Measurements from ENCODE around the gene SERPINA12. TPM values are rescaled to one million over a fixed set of nuclear protein-coding genes. Genes with fewer than 3 reads are reported as not detected.
A peak's percentile ranks its signal among the peaks of the same experiment; 100 is the strongest.

Gene SERPINA12
- total RNA-seq, 1 experiment from 2014 or later: not detected

DNA sequence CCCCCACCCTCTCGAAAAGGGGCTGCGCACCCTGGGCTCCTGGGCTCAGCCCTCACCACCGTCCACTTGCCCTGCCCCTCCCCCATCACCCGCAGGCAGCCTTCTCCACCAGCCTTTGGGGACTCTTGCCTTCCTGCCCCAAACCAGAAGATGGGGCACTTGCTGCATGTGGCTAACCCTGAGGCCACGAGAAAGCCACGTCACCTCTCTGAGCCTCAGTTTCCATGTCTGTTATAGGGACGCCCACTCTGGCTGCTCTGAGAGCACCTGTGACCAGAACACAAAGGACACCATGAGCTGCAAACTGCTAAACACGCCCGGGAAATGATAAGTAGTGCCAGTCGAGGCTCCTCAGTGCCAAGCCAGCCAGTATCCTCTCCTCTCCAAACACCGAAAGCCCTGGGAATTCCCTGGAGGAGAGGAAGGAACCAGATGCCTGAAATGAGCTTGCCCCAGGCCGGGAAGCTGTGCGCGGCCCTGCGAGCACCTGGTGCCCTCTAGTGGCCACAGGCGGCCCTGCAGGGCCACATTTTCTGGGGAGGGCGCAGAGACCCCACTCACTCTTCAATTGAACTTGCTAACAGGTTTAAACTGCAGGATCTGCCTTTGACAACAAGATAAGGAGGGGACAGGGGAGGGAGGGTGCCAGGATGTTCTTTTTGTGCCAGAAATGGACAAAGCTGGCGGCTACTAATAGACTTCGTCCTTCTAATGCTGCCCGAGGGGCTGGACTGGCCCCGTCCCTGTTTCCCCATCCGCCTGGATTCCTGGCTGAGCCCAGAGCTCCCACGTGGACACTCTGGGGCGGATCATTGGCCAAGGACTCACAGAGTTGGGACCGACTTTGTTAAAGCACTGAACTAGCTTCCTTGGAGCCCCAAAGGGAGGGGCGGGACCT lies 23.1 kb downstream of the SERPINA12 start (continued):
- no peak for TF ChIP-seq IRF2 (CRISPR knock-in tag; IDR thresholded peaks at IDR 0.05; ENCODE audit: borderline replicate concordance, low read depth)
- TF ChIP-seq, protein P1, sequence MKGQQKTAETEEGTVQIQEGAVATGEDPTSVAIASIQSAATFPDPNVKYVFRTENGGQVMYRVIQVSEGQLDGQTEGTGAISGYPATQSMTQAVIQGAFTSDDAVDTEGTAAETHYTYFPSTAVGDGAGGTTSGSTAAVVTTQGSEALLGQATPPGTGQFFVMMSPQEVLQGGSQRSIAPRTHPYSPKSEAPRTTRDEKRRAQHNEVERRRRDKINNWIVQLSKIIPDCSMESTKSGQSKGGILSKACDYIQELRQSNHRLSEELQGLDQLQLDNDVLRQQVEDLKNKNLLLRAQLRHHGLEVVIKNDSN (CRISPR knock-in tag; IDR thresholded peaks at IDR 0.05): peak; percentile 82
- TF ChIP-seq, protein P2, sequence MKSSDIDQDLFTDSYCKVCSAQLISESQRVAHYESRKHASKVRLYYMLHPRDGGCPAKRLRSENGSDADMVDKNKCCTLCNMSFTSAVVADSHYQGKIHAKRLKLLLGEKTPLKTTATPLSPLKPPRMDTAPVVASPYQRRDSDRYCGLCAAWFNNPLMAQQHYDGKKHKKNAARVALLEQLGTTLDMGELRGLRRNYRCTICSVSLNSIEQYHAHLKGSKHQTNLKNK (CRISPR knock-in tag; IDR thresholded peaks at IDR 0.05): no peak
- TF ChIP-seq, protein P3, sequence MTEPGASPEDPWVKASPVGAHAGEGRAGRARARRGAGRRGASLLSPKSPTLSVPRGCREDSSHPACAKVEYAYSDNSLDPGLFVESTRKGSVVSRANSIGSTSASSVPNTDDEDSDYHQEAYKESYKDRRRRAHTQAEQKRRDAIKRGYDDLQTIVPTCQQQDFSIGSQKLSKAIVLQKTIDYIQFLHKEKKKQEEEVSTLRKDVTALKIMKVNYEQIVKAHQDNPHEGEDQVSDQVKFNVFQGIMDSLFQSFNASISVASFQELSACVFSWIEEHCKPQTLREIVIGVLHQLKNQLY (CRISPR knock-in tag; IDR thresholded peaks at IDR 0.05): no peak
- TF ChIP-seq, protein P4, sequence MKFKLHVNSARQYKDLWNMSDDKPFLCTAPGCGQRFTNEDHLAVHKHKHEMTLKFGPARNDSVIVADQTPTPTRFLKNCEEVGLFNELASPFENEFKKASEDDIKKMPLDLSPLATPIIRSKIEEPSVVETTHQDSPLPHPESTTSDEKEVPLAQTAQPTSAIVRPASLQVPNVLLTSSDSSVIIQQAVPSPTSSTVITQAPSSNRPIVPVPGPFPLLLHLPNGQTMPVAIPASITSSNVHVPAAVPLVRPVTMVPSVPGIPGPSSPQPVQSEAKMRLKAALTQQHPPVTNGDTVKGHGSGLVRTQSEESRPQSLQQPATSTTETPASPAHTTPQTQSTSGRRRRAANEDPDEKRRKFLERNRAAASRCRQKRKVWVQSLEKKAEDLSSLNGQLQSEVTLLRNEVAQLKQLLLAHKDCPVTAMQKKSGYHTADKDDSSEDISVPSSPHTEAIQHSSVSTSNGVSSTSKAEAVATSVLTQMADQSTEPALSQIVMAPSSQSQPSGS (CRISPR knock-in tag; IDR thresholded peaks at IDR 0.05; ENCODE audit: borderline replicate concordance, low read depth): no peak
- peak; percentile 9; the same call in 1 of the 2 replicates for TF ChIP-seq ETV6 (CRISPR knock-in tag; IDR thresholded peaks at IDR 0.05)

DNA sequence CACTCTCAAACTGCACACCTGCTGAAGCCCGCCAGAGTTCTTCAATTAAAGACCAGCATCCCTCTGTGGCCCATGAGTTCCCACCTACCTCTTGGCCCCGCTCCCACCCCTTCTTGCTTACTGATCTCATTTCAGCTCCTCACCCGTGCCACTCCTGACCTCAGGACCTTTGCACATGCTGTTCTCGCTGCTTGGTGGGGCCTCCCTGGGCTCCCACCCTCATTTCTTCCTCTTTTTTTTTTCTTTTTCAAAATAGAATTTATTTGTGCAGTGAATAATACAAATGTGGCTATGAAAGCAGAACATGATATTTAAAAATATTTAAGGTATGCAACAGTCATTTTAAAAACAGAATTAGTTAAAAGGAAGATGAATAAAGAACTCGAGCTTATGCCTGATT lies 24.8 kb downstream of the SERPINA12 start:
- no peak overlapping the region for H3K27ac Mint-ChIP-seq
- H3K9me3 Mint-ChIP-seq: peaks cover 3% of the 10 kb centered on the region; the same call in 1 of the 2 replicates
- ChIA-PET POLR2A (no interaction called here), CTCF (interaction anchor here (1.0 to 4.4 kb wide), 5 partner anchors 15 to 65 kb away, joined by 3 to 264 read pairs (median 74); no protein-coding TSS in a partner anchor)
- TF ChIP-seq, protein P2 (CRISPR knock-in tag; IDR thresholded peaks at IDR 0.05): no peak
- TF ChIP-seq, protein P5, sequence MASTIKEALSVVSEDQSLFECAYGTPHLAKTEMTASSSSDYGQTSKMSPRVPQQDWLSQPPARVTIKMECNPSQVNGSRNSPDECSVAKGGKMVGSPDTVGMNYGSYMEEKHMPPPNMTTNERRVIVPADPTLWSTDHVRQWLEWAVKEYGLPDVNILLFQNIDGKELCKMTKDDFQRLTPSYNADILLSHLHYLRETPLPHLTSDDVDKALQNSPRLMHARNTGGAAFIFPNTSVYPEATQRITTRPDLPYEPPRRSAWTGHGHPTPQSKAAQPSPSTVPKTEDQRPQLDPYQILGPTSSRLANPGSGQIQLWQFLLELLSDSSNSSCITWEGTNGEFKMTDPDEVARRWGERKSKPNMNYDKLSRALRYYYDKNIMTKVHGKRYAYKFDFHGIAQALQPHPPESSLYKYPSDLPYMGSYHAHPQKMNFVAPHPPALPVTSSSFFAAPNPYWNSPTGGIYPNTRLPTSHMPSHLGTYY (CRISPR knock-in tag; IDR thresholded peaks at IDR 0.05): no peak
- TF ChIP-seq ZNF416 (CRISPR knock-in tag; IDR thresholded peaks at IDR 0.05) (no peak), GABPB1 (CRISPR knock-in tag; IDR thresholded peaks at IDR 0.05) (no peak), NR3C1 (CRISPR knock-in tag; conservative IDR thresholded peaks at IDR 0.05; ENCODE audit: low read depth) (no peak), NFYB (CRISPR knock-in tag; conservative IDR thresholded peaks at IDR 0.05; ENCODE audit: low read depth) (no peak), MYBL2 (CRISPR knock-in tag; IDR thresholded peaks at IDR 0.05) (no peak), JAZF1 (CRISPR knock-in tag; IDR thresholded peaks at IDR 0.05) (no peak), OVOL2 (CRISPR knock-in tag; IDR thresholded peaks at IDR 0.05; ENCODE audit: borderline replicate concordance) (no peak), ZNF396 (CRISPR knock-in tag; IDR thresholded peaks at IDR 0.05; ENCODE audit: borderline replicate concordance) (no peak)
- TF ChIP-seq, protein P6, sequence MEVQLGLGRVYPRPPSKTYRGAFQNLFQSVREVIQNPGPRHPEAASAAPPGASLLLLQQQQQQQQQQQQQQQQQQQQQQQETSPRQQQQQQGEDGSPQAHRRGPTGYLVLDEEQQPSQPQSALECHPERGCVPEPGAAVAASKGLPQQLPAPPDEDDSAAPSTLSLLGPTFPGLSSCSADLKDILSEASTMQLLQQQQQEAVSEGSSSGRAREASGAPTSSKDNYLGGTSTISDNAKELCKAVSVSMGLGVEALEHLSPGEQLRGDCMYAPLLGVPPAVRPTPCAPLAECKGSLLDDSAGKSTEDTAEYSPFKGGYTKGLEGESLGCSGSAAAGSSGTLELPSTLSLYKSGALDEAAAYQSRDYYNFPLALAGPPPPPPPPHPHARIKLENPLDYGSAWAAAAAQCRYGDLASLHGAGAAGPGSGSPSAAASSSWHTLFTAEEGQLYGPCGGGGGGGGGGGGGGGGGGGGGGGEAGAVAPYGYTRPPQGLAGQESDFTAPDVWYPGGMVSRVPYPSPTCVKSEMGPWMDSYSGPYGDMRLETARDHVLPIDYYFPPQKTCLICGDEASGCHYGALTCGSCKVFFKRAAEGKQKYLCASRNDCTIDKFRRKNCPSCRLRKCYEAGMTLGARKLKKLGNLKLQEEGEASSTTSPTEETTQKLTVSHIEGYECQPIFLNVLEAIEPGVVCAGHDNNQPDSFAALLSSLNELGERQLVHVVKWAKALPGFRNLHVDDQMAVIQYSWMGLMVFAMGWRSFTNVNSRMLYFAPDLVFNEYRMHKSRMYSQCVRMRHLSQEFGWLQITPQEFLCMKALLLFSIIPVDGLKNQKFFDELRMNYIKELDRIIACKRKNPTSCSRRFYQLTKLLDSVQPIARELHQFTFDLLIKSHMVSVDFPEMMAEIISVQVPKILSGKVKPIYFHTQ (CRISPR knock-in tag; IDR thresholded peaks at IDR 0.05): no peak
- TF ChIP-seq, protein P7, sequence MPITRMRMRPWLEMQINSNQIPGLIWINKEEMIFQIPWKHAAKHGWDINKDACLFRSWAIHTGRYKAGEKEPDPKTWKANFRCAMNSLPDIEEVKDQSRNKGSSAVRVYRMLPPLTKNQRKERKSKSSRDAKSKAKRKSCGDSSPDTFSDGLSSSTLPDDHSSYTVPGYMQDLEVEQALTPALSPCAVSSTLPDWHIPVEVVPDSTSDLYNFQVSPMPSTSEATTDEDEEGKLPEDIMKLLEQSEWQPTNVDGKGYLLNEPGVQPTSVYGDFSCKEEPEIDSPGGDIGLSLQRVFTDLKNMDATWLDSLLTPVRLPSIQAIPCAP (CRISPR knock-in tag; IDR thresholded peaks at IDR 0.05): no peak
- TF ChIP-seq, protein P8, sequence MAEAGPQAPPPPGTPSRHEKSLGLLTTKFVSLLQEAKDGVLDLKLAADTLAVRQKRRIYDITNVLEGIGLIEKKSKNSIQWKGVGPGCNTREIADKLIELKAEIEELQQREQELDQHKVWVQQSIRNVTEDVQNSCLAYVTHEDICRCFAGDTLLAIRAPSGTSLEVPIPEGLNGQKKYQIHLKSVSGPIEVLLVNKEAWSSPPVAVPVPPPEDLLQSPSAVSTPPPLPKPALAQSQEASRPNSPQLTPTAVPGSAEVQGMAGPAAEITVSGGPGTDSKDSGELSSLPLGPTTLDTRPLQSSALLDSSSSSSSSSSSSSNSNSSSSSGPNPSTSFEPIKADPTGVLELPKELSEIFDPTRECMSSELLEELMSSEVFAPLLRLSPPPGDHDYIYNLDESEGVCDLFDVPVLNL (CRISPR knock-in tag; IDR thresholded peaks at IDR 0.05; ENCODE audit: borderline replicate concordance, low read depth): no peak
- H3K4me3 Mint-ChIP-seq: no peak overlapping the region
- H3K27me3 Mint-ChIP-seq (ENCODE audit: low read depth): no peaks in the 10 kb centered on the region
- H3K36me3 Mint-ChIP-seq: no peaks in the 10 kb centered on the region
- ATAC-seq (no peak), DNase-seq (ENCODE audit: low spot score) (no peak)
- H3K4me1 Mint-ChIP-seq: peaks cover 19% of the 10 kb centered on the region
